H1 (cell line): ENCODE measurements around the gene SMIM44. TPM values are rescaled to one million over a fixed set of nuclear protein-coding genes. Genes with fewer than 3 reads are reported as not detected.

Source experiments
- CTCF ChIA-PET: fragments of 300-600 bp; sonication (Branson Sonifier 250); formaldehyde crosslinking; loops from one replicate; lab custom pipeline; 2021; ENCODE audit not compliant: partially characterized antibody; lab: Charles Lee
- POLR2A ChIA-PET: fragments of 300-600 bp; sonication (Branson Sonifier 250); formaldehyde crosslinking; loops from one replicate; lab custom pipeline; 2021; ENCODE audit warnings: inconsistent platforms; ENCODE audit not compliant: partially characterized antibody; lab: Charles Lee
- DNase-seq, 2 experiments: peaks; one replicate each; pipeline versions ENCODE4 v3.0.0 to v3.0.0-alpha.2; 2010 to 2022; ENCODE audit warnings: low spot score in 2 of 2, low read depth in 1 of 2, mixed read lengths in 1 of 2
- FAIRE-seq: peaks from 2 replicates; lab custom pipeline; 2011; peaks lifted over from hg19 to GRCh38; lab: Jason Lieb, UNC
- H2AFZ ChIP-seq: 2 replicates; pipeline ENCODE4 v1.8.1; 2012; ENCODE audit warnings: low read length, inconsistent platforms
- H2AK5ac ChIP-seq: 2 replicates; pipeline ENCODE4 v1.6.1; 2013; ENCODE audit warnings: low read depth, low read length
- H2BK120ac ChIP-seq: replicated peaks from 2 replicates; pipeline ENCODE3; 2013; ENCODE audit warnings: low read depth, low read length, inconsistent platforms
- H2BK12ac ChIP-seq: 2 replicates; pipeline ENCODE4 v1.6.1; 2013; ENCODE audit warnings: low read depth, low read length
- H2BK15ac ChIP-seq: 2 replicates; pipeline ENCODE4 v1.6.1; 2013; ENCODE audit warnings: low read length
- H2BK20ac ChIP-seq: 2 replicates; pipeline ENCODE4 v1.6.1; 2013; ENCODE audit warnings: low read length
- H2BK5ac ChIP-seq: 2 replicates; pipeline ENCODE4 v1.6.1; 2013; ENCODE audit warnings: low read depth, low read length
- H3K14ac ChIP-seq: 2 replicates; pipeline ENCODE4 v1.6.1; 2013; ENCODE audit warnings: inconsistent platforms; ENCODE audit not compliant: insufficient read length
- H3K18ac ChIP-seq: 2 replicates; pipeline ENCODE4 v1.6.1; 2013; ENCODE audit warnings: low read length; ENCODE audit errors: extremely low read depth
- H3K23ac ChIP-seq: 2 replicates; pipeline ENCODE4 v1.6.1; 2013; ENCODE audit warnings: inconsistent platforms; ENCODE audit not compliant: insufficient read length
- H3K23me2 ChIP-seq: 2 replicates; pipeline ENCODE4 v1.6.1; 2013; ENCODE audit warnings: low read depth, low read length
- H3K27ac ChIP-seq: 2 replicates; pipeline ENCODE4 v1.6.1; 2011; ENCODE audit warnings: low read depth, low read length, inconsistent platforms
- H3K27me3 ChIP-seq, 4 experiments: replicated peaks in 1 of 4; 1 replicate in 1 of 4; 2 replicates in 3 of 4; pipeline versions ENCODE4 v1.6.1 to v1.8.1; 2011 to 2013; ENCODE audit warnings: low read length in 3 of 4, mild to moderate bottlenecking in 3 of 4, inconsistent platforms in 2 of 4, mixed read lengths in 2 of 4, moderate library complexity in 1 of 4; ENCODE audit not compliant: control insufficient read depth in 3 of 4, insufficient read depth in 3 of 4; ENCODE audit errors: extremely low read depth in 1 of 4
- H3K36me3 ChIP-seq, 4 experiments: 2 replicates each; pipeline versions ENCODE4 v1.6.1 to v1.8.1; 2011 to 2013; ENCODE audit warnings: mild to moderate bottlenecking in 4 of 4, low read length in 3 of 4, moderate library complexity in 2 of 4, control low read depth in 1 of 4, inconsistent platforms in 1 of 4; ENCODE audit not compliant: insufficient read depth in 4 of 4, control insufficient read depth in 2 of 4
- H3K4ac ChIP-seq: replicated peaks from 2 replicates; pipeline ENCODE3; 2013; ENCODE audit warnings: low read length, low read depth, mixed read lengths, inconsistent platforms; ENCODE audit not compliant: insufficient read length
- H3K4me1 ChIP-seq, 4 experiments: replicated peaks in 1 of 4; 1 replicate in 1 of 4; 2 replicates in 3 of 4; pipeline versions ENCODE4 v1.6.1 to v1.8.1; 2011 to 2013; ENCODE audit warnings: low read length in 3 of 4, inconsistent platforms in 2 of 4, mixed read lengths in 1 of 4; ENCODE audit not compliant: insufficient read depth in 4 of 4, control insufficient read depth in 3 of 4
- H3K4me2 ChIP-seq, 2 experiments: 2 replicates each; pipeline versions ENCODE4 v1.6.1 to v1.8.1; 2011 to 2013; ENCODE audit warnings: low read depth in 2 of 2, low read length in 2 of 2, control low read depth in 1 of 2, inconsistent platforms in 1 of 2, mild to moderate bottlenecking in 1 of 2; ENCODE audit not compliant: insufficient read depth in 1 of 2
- H3K4me3 ChIP-seq, 4 experiments: fragments of 200-600, 300-600 bp in 1 of 4; sonication (generic), shearing (Covaris generic), sonication (Bioruptor Twin) in 1 of 4; 2 replicates each; pipeline versions ENCODE4 v1.5.1 to v1.8.1; 2011 to 2016; ENCODE audit warnings: low read length in 4 of 4, low read depth in 3 of 4, control low read depth in 2 of 4, inconsistent platforms in 2 of 4, mild to moderate bottlenecking in 2 of 4, mixed read lengths in 1 of 4, moderate library complexity in 1 of 4; ENCODE audit not compliant: insufficient read depth in 2 of 4; ENCODE audit errors: extremely low read depth in 1 of 4
- H3K56ac ChIP-seq: replicated peaks from 2 replicates; pipeline ENCODE3; 2013; ENCODE audit warnings: low read depth, mild to moderate bottlenecking, mixed read lengths, low read length, inconsistent platforms; ENCODE audit not compliant: insufficient read length
- H3K79me1 ChIP-seq: 2 replicates; pipeline ENCODE4 v1.6.1; 2013; ENCODE audit warnings: low read depth, low read length, control low read depth
- H3K79me2 ChIP-seq, 2 experiments: 2 replicates each; pipeline versions ENCODE4 v1.6.1 to v1.8.1; 2012 to 2013; ENCODE audit warnings: low read length in 2 of 2, mild to moderate bottlenecking in 2 of 2, inconsistent platforms in 1 of 2; ENCODE audit not compliant: insufficient read depth in 2 of 2, control insufficient read depth in 1 of 2
- H3K9ac ChIP-seq, 4 experiments: replicated peaks in 1 of 4; 1 replicate in 1 of 4; 2 replicates in 3 of 4; pipeline versions ENCODE4 v1.6.1 to v1.8.1; 2011 to 2013; ENCODE audit warnings: low read depth in 3 of 4, low read length in 3 of 4, control low read depth in 2 of 4, mild to moderate bottlenecking in 2 of 4, moderate library complexity in 2 of 4, inconsistent platforms in 1 of 4; ENCODE audit errors: extremely low read depth in 1 of 4
- H3K9me3 ChIP-seq, 2 experiments: 2 replicates each; pipeline versions ENCODE4 v1.6.1 to v1.8.1; 2012 to 2013; ENCODE audit warnings: mild to moderate bottlenecking in 2 of 2, moderate library complexity in 2 of 2, control low read depth in 1 of 2, inconsistent platforms in 1 of 2, low read depth in 1 of 2, low read length in 1 of 2, mixed read lengths in 1 of 2; ENCODE audit not compliant: insufficient read depth in 2 of 2
- H4K20me1 ChIP-seq, 2 experiments: replicated peaks in 1 of 2; 2 replicates each; pipeline versions ENCODE3 to v1.8.1; 2011 to 2013; ENCODE audit warnings: inconsistent platforms in 2 of 2, low read length in 2 of 2, mild to moderate bottlenecking in 1 of 2; ENCODE audit not compliant: insufficient read depth in 2 of 2, control insufficient read depth in 1 of 2
- H4K5ac ChIP-seq: 2 replicates; pipeline ENCODE4 v1.6.1; 2013; ENCODE audit warnings: low read length, low read depth, mixed read lengths, inconsistent platforms; ENCODE audit not compliant: insufficient read length
- H4K8ac ChIP-seq: 2 replicates; pipeline ENCODE4 v1.8.0; 2013; ENCODE audit warnings: mild to moderate bottlenecking, moderate library complexity, low read length, inconsistent platforms; ENCODE audit not compliant: insufficient read depth; ENCODE audit errors: extremely low read depth
- H4K91ac ChIP-seq: replicated peaks from 2 replicates; pipeline ENCODE3; 2013; ENCODE audit warnings: low read length, mixed read lengths, inconsistent platforms; ENCODE audit not compliant: insufficient read length
- GABPA ChIP-seq: IDR thresholded peaks from 2 replicates; pipeline ENCODE4 v1.6.1; 2011; ENCODE audit warnings: mild to moderate bottlenecking, low read length, moderate library complexity, borderline replicate concordance; ENCODE audit not compliant: insufficient read depth
- RAD21 ChIP-seq, 2 experiments: IDR thresholded peaks in 1 of 2; conservative IDR thresholded peaks in 1 of 2; 2 replicates each; pipeline ENCODE4 v1.6.1; 2011; ENCODE audit warnings: low read depth in 2 of 2, low read length in 2 of 2, improper control_type of control experiment in 1 of 2, inconsistent platforms in 1 of 2, mild to moderate bottlenecking in 1 of 2, moderate library complexity in 1 of 2
- WGBS, 2 experiments: shearing (Covaris generic) in 1 of 2; methylation state at CpG; one replicate each; pipeline versions ENCODE4 v1.1.6 to v1.1.7; 2013 to 2015; ENCODE audit warnings: low lambda C conversion rate in 2 of 2, mixed read lengths in 2 of 2, inconsistent platforms in 1 of 2, low coverage in 1 of 2, missing lambda C conversion rate in 1 of 2; ENCODE audit not compliant: insufficient replicate concordance in 2 of 2, insufficient coverage in 1 of 2, insufficient read length in 1 of 2; ENCODE audit errors: extremely low coverage in 1 of 2, missing lambda C conversion rate in 1 of 2; 5-methylcytosine and 5-hydroxymethylcytosine counted together
- polyA plus RNA-seq, 7 experiments: library from polyadenylated mRNA; depleted of rRNA in 3 of 7; stranded (reverse) in 5 of 7; unstranded in 2 of 7; fragments of >200 nt in 5 of 7; fragments of 200-250 nt in 2 of 7; gene quantifications; 1 replicate in 5 of 7; 2 replicates in 1 of 7; 4 replicates in 1 of 7; pipeline versions ENCODE4 v1.2.1 to v1.2.3, GENCODE V29; 2011 to 2013; ENCODE audit warnings: missing spikeins in 2 of 7, mixed read lengths in 2 of 7
- total RNA-seq: library from RNA; stranded (reverse); fragmentation: NEBNext Ultra II Directional; extraction: Animal tissue kit (Norgen Biotek cat#: 25700); gene quantifications from 2 replicates; pipeline ENCODE4 v1.2.1, GENCODE V29; 2021
- TF ChIP-seq, protein P1 (sequence below), 3 experiments: IDR thresholded peaks; 1 replicate in 2 of 3; 2 replicates in 1 of 3; pipeline versions ENCODE4 v1.5.1 to v1.6.1; 2011; ENCODE audit warnings: low read length in 3 of 3, mild to moderate bottlenecking in 3 of 3, inconsistent platforms in 2 of 3, low read depth in 1 of 3, moderate library complexity in 1 of 3; ENCODE audit not compliant: insufficient read depth in 1 of 3; ENCODE audit errors: control extremely low read depth in 1 of 3

The SMIM44 gene
- total and polyA plus RNA-seq, 2 of the 8 experiments (the other 6 are each of a cell fraction or from before 2014, with no cell fraction given), result not detected

DNA sequence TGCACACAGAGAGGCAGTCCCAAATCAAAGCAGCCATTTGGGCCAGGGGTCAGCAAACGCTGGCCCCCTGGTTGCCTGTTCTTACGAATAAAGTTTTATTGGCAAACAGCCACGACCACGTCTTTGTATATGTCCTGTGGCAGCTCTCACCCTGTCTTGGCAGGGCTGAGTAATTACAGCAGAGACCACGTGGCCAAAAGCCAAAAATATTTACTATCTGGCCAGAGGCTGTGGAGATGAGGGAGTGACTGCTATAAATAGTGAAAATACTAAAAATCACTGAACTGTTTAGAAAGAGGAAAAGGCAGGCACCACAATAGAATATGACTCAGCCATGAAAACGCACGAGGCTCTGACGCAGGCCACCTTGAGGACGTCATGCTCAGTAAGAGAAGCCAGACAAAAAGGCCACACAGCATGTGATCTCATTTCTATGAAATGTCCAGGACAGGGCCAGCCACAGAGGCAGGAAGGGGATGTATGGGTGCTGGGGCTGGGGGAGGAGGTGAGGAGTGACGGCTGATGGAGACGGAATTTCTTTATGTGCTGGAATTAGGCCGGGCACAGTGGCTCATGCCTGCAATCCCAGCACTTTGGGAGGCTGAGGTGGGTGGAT is 32.3 kb downstream of the SMIM44 start:
- Histone ChIP-seq H3K23ac (no peak overlapping the region), H3K4me1 (no peaks in the 10 kb centered on the region), H4K8ac (no peak overlapping the region), H3K27me3 (no peaks in the 10 kb centered on the region), H3K79me2 (no peaks in the 10 kb centered on the region), H2BK15ac (no peak overlapping the region), H2AK5ac (no peak overlapping the region), H3K36me3 (no peaks in the 10 kb centered on the region), H2BK5ac (no peak overlapping the region), H3K14ac (no peak overlapping the region), H3K9me3 (no peaks in the 10 kb centered on the region), H3K4ac (no peak overlapping the region), H4K91ac (no peak overlapping the region), H4K20me1 (no peaks in the 10 kb centered on the region), H2AFZ (no peak overlapping the region), H2BK120ac (no peak overlapping the region), H3K56ac (no peak overlapping the region), H3K9ac (no peak overlapping the region), H3K23me2 (no peaks in the 10 kb centered on the region), H3K4me3 (no peak overlapping the region), H2BK20ac (no peak overlapping the region), H3K79me1 (no peaks in the 10 kb centered on the region), H3K27ac (no peak overlapping the region), H2BK12ac (no peak overlapping the region), H3K18ac (no peak overlapping the region), H3K4me2 (no peak overlapping the region), H4K5ac (no peak overlapping the region)
- ChIA-PET POLR2A (no interaction called here), CTCF (interaction anchor here (4.8 kb wide), 1 partner anchor 21 kb away, joined by 22 read pairs; no protein-coding TSS in a partner anchor)
- FAIRE-seq (no peak), DNase-seq (no peak)
- WGBS, 2 experiments, result 84% methylated on average over 12 of the region's 12 CpGs; no CpG with 5 or more reads in 1 of the 2 experiments
- TF ChIP-seq, protein P1, sequence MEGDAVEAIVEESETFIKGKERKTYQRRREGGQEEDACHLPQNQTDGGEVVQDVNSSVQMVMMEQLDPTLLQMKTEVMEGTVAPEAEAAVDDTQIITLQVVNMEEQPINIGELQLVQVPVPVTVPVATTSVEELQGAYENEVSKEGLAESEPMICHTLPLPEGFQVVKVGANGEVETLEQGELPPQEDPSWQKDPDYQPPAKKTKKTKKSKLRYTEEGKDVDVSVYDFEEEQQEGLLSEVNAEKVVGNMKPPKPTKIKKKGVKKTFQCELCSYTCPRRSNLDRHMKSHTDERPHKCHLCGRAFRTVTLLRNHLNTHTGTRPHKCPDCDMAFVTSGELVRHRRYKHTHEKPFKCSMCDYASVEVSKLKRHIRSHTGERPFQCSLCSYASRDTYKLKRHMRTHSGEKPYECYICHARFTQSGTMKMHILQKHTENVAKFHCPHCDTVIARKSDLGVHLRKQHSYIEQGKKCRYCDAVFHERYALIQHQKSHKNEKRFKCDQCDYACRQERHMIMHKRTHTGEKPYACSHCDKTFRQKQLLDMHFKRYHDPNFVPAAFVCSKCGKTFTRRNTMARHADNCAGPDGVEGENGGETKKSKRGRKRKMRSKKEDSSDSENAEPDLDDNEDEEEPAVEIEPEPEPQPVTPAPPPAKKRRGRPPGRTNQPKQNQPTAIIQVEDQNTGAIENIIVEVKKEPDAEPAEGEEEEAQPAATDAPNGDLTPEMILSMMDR (IDR thresholded peaks at IDR 0.05; ENCODE audit: control extremely low read depth in 1 of 3, insufficient read depth in 1 of 3, low read depth in 1 of 3, low read length in 3 of 3), result no peak
- TF ChIP-seq RAD21 (IDR thresholded peaks at IDR 0.05 in 1 of 2, conservative IDR thresholded peaks at IDR 0.05 in 1 of 2; ENCODE audit: low read depth in 2 of 2, low read length in 2 of 2) (no peak), GABPA (no peak)
